ENCODE results near the gene PCDHB12.

DNA sequence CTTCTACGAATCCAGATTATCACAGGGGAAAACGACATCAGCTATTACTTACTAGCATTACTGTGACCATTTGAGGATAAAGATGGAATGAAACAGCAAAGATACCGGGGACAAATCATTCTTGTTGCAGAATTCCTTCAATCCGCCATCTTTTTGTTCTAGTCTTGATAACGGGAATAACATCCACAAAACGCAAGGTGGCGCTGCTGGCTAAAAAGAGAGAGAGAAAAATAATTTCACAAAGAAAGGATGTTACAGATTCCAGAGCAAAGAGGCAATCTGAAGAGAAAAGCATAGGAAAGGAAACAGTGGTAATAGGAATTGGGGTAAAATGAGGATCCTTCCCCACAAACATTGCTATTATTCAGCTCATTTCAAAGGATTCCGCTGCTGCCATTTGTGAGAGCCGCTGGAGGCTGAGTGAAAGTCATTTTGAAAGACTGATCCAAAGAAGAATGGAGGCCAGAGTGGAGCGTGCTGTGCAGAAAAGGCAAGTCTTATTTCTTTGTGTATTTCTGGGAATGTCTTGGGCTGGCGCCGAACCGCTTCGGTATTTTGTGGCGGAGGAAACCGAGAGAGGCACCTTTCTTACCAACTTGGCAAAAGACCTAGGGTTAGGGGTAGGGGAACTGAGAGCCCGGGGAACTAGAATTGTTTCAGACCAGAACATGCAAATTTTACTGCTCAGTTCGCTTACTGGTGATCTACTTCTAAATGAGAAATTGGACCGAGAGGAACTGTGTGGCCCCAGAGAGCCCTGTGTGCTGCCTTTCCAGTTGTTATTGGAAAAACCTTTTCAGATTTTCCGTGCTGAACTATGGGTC is 35.9 kb upstream of the PCDHB12 start, which contains the start of gene PCDHB7:
- TF ChIP-seq, protein P1, sequence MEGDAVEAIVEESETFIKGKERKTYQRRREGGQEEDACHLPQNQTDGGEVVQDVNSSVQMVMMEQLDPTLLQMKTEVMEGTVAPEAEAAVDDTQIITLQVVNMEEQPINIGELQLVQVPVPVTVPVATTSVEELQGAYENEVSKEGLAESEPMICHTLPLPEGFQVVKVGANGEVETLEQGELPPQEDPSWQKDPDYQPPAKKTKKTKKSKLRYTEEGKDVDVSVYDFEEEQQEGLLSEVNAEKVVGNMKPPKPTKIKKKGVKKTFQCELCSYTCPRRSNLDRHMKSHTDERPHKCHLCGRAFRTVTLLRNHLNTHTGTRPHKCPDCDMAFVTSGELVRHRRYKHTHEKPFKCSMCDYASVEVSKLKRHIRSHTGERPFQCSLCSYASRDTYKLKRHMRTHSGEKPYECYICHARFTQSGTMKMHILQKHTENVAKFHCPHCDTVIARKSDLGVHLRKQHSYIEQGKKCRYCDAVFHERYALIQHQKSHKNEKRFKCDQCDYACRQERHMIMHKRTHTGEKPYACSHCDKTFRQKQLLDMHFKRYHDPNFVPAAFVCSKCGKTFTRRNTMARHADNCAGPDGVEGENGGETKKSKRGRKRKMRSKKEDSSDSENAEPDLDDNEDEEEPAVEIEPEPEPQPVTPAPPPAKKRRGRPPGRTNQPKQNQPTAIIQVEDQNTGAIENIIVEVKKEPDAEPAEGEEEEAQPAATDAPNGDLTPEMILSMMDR (IDR thresholded peaks at IDR 0.05; ENCODE audit: insufficient read depth, low read length): no peak
- no peak for TF ChIP-seq POLR2AphosphoS5 (IDR thresholded peaks at IDR 0.05; ENCODE audit: low read depth)
- TF ChIP-seq, protein P2, sequence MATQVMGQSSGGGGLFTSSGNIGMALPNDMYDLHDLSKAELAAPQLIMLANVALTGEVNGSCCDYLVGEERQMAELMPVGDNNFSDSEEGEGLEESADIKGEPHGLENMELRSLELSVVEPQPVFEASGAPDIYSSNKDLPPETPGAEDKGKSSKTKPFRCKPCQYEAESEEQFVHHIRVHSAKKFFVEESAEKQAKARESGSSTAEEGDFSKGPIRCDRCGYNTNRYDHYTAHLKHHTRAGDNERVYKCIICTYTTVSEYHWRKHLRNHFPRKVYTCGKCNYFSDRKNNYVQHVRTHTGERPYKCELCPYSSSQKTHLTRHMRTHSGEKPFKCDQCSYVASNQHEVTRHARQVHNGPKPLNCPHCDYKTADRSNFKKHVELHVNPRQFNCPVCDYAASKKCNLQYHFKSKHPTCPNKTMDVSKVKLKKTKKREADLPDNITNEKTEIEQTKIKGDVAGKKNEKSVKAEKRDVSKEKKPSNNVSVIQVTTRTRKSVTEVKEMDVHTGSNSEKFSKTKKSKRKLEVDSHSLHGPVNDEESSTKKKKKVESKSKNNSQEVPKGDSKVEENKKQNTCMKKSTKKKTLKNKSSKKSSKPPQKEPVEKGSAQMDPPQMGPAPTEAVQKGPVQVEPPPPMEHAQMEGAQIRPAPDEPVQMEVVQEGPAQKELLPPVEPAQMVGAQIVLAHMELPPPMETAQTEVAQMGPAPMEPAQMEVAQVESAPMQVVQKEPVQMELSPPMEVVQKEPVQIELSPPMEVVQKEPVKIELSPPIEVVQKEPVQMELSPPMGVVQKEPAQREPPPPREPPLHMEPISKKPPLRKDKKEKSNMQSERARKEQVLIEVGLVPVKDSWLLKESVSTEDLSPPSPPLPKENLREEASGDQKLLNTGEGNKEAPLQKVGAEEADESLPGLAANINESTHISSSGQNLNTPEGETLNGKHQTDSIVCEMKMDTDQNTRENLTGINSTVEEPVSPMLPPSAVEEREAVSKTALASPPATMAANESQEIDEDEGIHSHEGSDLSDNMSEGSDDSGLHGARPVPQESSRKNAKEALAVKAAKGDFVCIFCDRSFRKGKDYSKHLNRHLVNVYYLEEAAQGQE (IDR thresholded peaks at IDR 0.05; ENCODE audit: insufficient replicate concordance, low read depth): no peak
- TF ChIP-seq SPI1 (IDR thresholded peaks at IDR 0.05; ENCODE audit: borderline replicate concordance, low read depth): no peak

All from HL-60 (cell line).